ENCODE measurements around the gene TRIO.

DNA sequence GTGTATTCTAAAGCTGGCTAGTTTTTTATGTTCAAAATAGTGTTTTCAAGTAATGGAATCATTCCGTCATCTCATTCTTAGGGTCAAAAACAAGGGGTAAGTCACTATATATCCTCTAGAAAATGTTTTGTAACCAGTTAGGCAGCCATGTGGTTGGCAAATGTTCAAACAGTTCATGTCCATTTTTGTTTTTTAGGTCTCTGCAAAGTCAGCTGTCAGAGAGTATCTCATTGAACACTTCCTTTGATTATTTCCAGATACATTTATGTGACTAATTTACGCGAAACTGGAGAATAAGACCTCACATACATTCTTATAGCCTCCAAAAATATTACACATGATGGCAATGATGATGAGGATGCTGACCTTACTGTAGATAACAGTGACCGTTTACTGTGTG is 50.4 kb downstream of the TRIO start:
- TF ChIP-seq CTCF (IDR thresholded peaks at IDR 0.05) (no peak), POLR2A (IDR thresholded peaks at IDR 0.05) (no peak)
